ENCODE results near the gene ARSG. TPM values are rescaled to one million over a fixed set of nuclear protein-coding genes. Genes with fewer than 3 reads are reported as not detected.
A peak's percentile ranks its signal among the peaks of the same experiment; 100 is the strongest.

ARSG gene
- total and polyA plus RNA-seq, 2 of the 4 experiments (the other 2 are of a cell fraction) = 2.9 to 3.0 TPM

GRCh38 chr17:68249354-68249765, 41.9 kb upstream of the ARSG start:
- intact Hi-C loops (cut with micrococcal nuclease) = loop anchor here (5.0 kb wide), 1 partner anchor 77 kb away; no protein-coding TSS in a partner anchor
- dilution Hi-C loops (cut with HindIII; ENCODE audit: low sequenced_read_pairs, unreplicated experiment) = no loop called here
- ChIA-PET POLR2A (ENCODE audit: unreplicated experiment) (interaction anchor here (0.6 kb wide), 1 partner anchor 39 kb away, joined by 4 read pairs; no protein-coding TSS in a partner anchor), CTCF (interaction anchor here (0.6 to 1.2 kb wide), 3 partner anchors 45 to 189 kb away, joined by 3 to 4 read pairs (median 3); no protein-coding TSS in a partner anchor)
- Histone ChIP-seq H2BK5ac (ENCODE audit: low read depth, low read length, poor library complexity, severe bottlenecking) (no peak overlapping the region), H3K36me3 (ENCODE audit: control insufficient read depth, insufficient read depth, low read length) (peaks cover 3% of the 10 kb centered on the region; the same call in 1 of the 2 replicates), H2BK120ac (ENCODE audit: low read depth, low read length) (no peak overlapping the region), H2BK20ac (ENCODE audit: low read depth, low read length) (no peak overlapping the region), H3K9me1 (ENCODE audit: insufficient read depth, low read length) (peaks cover 9% of the 10 kb centered on the region), H3K79me1 (ENCODE audit: low read depth in 1 of 2, low read length in 2 of 2) (peaks cover 13 to 39% of the 10 kb centered on the region in 2 experiments; a peak in 3 of 4 replicates), H3K9me3 (ENCODE audit: control insufficient read depth, insufficient read depth, low read length) (no peaks in the 10 kb centered on the region), H3K4me3 (ENCODE audit: insufficient read depth, low read depth, low read length) (no peak overlapping the region), H3K4me1 (ENCODE audit: control insufficient read depth, insufficient read depth, low read length) (no peaks in the 10 kb centered on the region), H2BK15ac (ENCODE audit: low read depth, low read length) (no peak overlapping the region), H3K18ac (ENCODE audit: low read depth, low read length) (no peak overlapping the region), H3K4me2 (ENCODE audit: low read depth, low read length) (no peak overlapping the region), H4K5ac (ENCODE audit: low read depth, low read length) (no peak overlapping the region), H3K27me3 (ENCODE audit: control insufficient read depth, insufficient read depth, low read length) (no peaks in the 10 kb centered on the region), H3K27ac (ENCODE audit: insufficient read depth, low read length) (no peak overlapping the region), H3K14ac (replicated peaks; ENCODE audit: low read depth, low read length) (no peak overlapping the region; the same call in 1 of the 2 replicates), H4K8ac (ENCODE audit: low read depth in 2 of 2, low read length in 2 of 2) (no peak overlapping the region; a peak in 2 of 4 replicates), H2AK9ac (replicated peaks; ENCODE audit: low read depth, low read length, poor library complexity) (no peak overlapping the region), H3K56ac (ENCODE audit: extremely low read depth, insufficient read depth, low read length) (no peak overlapping the region), H2AK5ac (ENCODE audit: low read depth, low read length) (no peak overlapping the region), H4K20me1 (ENCODE audit: insufficient read depth, low read length) (no peaks in the 10 kb centered on the region), H3K9ac (ENCODE audit: low read depth, low read length) (no peak overlapping the region), H2AFZ (replicated peaks; ENCODE audit: low read length, poor library complexity) (no peak overlapping the region), H4K91ac (ENCODE audit: insufficient read depth, low read depth, low read length) (no peak overlapping the region), H3K4ac (ENCODE audit: low read depth, low read length) (no peak overlapping the region), H3K23ac (ENCODE audit: low read depth, low read length) (0 out of 2 replicates have a peak overlapping the region, but pooled peaks have one; percentile 66)
- no peak for TF ChIP-seq FOS (IDR thresholded peaks at IDR 0.05; ENCODE audit: low read depth, low read length)
- TF ChIP-seq RCOR1 (IDR thresholded peaks at IDR 0.05; ENCODE audit: insufficient replicate concordance, low read length) = no peak
- no peak for TF ChIP-seq MAFK (IDR thresholded peaks at IDR 0.05; ENCODE audit: low read depth, low read length)
- TF ChIP-seq MXI1 (IDR thresholded peaks at IDR 0.05; ENCODE audit: borderline replicate concordance, low read depth, low read length) = no peak
- no peak for TF ChIP-seq RFX5 (IDR thresholded peaks at IDR 0.05; ENCODE audit: low read depth, low read length)
- TF ChIP-seq NFE2L2 (IDR thresholded peaks at IDR 0.05; ENCODE audit: low read depth, low read length) = no peak
- TF ChIP-seq, protein P1, sequence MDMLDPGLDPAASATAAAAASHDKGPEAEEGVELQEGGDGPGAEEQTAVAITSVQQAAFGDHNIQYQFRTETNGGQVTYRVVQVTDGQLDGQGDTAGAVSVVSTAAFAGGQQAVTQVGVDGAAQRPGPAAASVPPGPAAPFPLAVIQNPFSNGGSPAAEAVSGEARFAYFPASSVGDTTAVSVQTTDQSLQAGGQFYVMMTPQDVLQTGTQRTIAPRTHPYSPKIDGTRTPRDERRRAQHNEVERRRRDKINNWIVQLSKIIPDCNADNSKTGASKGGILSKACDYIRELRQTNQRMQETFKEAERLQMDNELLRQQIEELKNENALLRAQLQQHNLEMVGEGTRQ (IDR thresholded peaks at IDR 0.05; ENCODE audit: low read depth, low read length) = no peak
- no peak for TF ChIP-seq POLR2A (IDR thresholded peaks at IDR 0.05; ENCODE audit: low read depth, low read length)
- TF ChIP-seq CEBPB (IDR thresholded peaks at IDR 0.05; ENCODE audit: low read depth, low read length) = no peak
- no peak for TF ChIP-seq MAZ (IDR thresholded peaks at IDR 0.05; ENCODE audit: borderline replicate concordance, low read depth, low read length)
- no peak for TF ChIP-seq BHLHE40 (IDR thresholded peaks at IDR 0.05; ENCODE audit: low read depth, low read length)
- TF ChIP-seq, protein P2, sequence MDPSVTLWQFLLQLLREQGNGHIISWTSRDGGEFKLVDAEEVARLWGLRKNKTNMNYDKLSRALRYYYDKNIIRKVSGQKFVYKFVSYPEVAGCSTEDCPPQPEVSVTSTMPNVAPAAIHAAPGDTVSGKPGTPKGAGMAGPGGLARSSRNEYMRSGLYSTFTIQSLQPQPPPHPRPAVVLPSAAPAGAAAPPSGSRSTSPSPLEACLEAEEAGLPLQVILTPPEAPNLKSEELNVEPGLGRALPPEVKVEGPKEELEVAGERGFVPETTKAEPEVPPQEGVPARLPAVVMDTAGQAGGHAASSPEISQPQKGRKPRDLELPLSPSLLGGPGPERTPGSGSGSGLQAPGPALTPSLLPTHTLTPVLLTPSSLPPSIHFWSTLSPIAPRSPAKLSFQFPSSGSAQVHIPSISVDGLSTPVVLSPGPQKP (IDR thresholded peaks at IDR 0.05; ENCODE audit: borderline replicate concordance, low read depth, low read length) = no peak
- TF ChIP-seq SMC3 (IDR thresholded peaks at IDR 0.05; ENCODE audit: low read depth, low read length) = no peak
- DNase-seq (no peak), ATAC-seq (ENCODE audit: low read depth) (no peak)
- BruUV-seq (replicated peaks) = no TSS peak
- in situ Hi-C loops (cut with MboI; ENCODE audit: low sequenced_read_pairs) = no loop called here
- no CpG with 5 or more reads among the region's 7 CpGs for WGBS, 2 experiments (ENCODE audit: extremely low coverage in 2 of 2, insufficient read length in 1 of 2)

Data from IMR-90 (cell line).